Measurements from ENCODE around the gene CARS2. TPM values are rescaled to one million over a fixed set of nuclear protein-coding genes. Genes with fewer than 3 reads are reported as not detected.
"Not testable (repeated sequence)": the region's sequence is repeated elsewhere in the genome, so short reads cannot be mapped to it uniquely, and the experiment has no call there.

The CARS2 gene
- total and polyA plus RNA-seq, 2 of the 8 experiments (the other 6 are each of a cell fraction or from before 2014, with no cell fraction given) = 47.7 to 55.9 TPM

DNA sequence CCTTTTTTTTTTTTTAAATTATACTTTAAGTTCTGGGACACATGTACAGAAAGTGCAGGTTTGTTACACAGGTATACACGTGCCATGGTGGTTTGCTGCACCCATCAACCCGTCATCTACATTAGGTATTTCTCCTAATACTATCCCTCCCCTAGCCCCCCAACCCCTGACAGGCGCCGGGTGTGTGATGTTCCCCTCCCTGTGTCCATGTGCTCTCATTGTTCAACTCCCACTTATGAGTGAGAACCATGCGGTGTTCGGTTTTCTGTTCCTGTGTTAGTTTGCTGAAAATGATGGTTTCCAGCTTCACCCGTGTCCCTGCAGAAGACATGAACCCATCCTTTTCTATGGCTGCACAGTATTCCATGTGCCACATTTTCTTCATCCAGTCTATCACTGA, 10.1 kb downstream of the CARS2 start:
- CTCF ChIA-PET (ENCODE audit: partially characterized antibody); H3K23me2 ChIP-seq (ENCODE audit: low read depth, low read length); H3K23ac ChIP-seq (ENCODE audit: insufficient read length); H3K79me2 ChIP-seq (ENCODE audit: control insufficient read depth in 1 of 2, insufficient read depth in 2 of 2, low read length in 2 of 2); H2BK15ac ChIP-seq (ENCODE audit: low read length); H3K56ac ChIP-seq (replicated peaks; ENCODE audit: insufficient read length, low read depth, low read length); H2BK12ac ChIP-seq (ENCODE audit: low read depth, low read length); H3K4me3 ChIP-seq (ENCODE audit: extremely low read depth in 1 of 4, insufficient read depth in 2 of 4, low read depth in 3 of 4, low read length in 4 of 4); H3K27me3 ChIP-seq (replicated peaks in 1 of 4; ENCODE audit: control insufficient read depth in 3 of 4, extremely low read depth in 1 of 4, insufficient read depth in 3 of 4, low read length in 3 of 4); H4K20me1 ChIP-seq (replicated peaks in 1 of 2; ENCODE audit: control insufficient read depth in 1 of 2, insufficient read depth in 2 of 2, low read length in 2 of 2); H4K8ac ChIP-seq (ENCODE audit: extremely low read depth, insufficient read depth, low read length); H3K4ac ChIP-seq (replicated peaks; ENCODE audit: insufficient read length, low read depth, low read length); DNase-seq (ENCODE audit: low read depth in 1 of 2, low spot score in 2 of 2); H2AK5ac ChIP-seq (ENCODE audit: low read depth, low read length); POLR2A ChIA-PET (ENCODE audit: partially characterized antibody); H3K14ac ChIP-seq (ENCODE audit: insufficient read length); H3K4me2 ChIP-seq (ENCODE audit: insufficient read depth in 1 of 2, low read depth in 2 of 2, low read length in 2 of 2); H3K9ac ChIP-seq (replicated peaks in 1 of 4; ENCODE audit: extremely low read depth in 1 of 4, low read depth in 3 of 4, low read length in 3 of 4); H2AFZ ChIP-seq (ENCODE audit: low read length); H3K79me1 ChIP-seq (ENCODE audit: low read depth, low read length); H4K91ac ChIP-seq (replicated peaks; ENCODE audit: insufficient read length, low read length); H3K27ac ChIP-seq (ENCODE audit: low read depth, low read length); H3K4me1 ChIP-seq (replicated peaks in 1 of 4; ENCODE audit: control insufficient read depth in 3 of 4, insufficient read depth in 4 of 4, low read length in 3 of 4); H2BK120ac ChIP-seq (replicated peaks; ENCODE audit: low read depth, low read length); H2BK20ac ChIP-seq (ENCODE audit: low read length); H3K18ac ChIP-seq (ENCODE audit: extremely low read depth, low read length); H4K5ac ChIP-seq (ENCODE audit: insufficient read length, low read depth, low read length); FAIRE-seq; H3K9me3 ChIP-seq (ENCODE audit: insufficient read depth in 2 of 2, low read depth in 1 of 2, low read length in 1 of 2); H2BK5ac ChIP-seq (ENCODE audit: low read depth, low read length): not testable (repeated sequence)
- H3K36me3 ChIP-seq (ENCODE audit: control insufficient read depth in 2 of 4, insufficient read depth in 4 of 4, low read length in 3 of 4) = peaks cover 4 to 28% (median 21%) of the 10 kb centered on the region in 4 experiments; a peak in 6 of 8 replicates
- 95% methylated on average over 7 of the region's 7 CpGs; no CpG with 5 or more reads in 1 of the 2 experiments for WGBS, 2 experiments (ENCODE audit: extremely low coverage in 1 of 2, insufficient coverage in 1 of 2, insufficient read length in 1 of 2, insufficient replicate concordance in 2 of 2, low coverage in 1 of 2, low lambda C conversion rate in 2 of 2, missing lambda C conversion rate in 1 of 2)

Measured in H1 (cell line).